Heart left ventricle (tissue), 16 donors: Measurements from ENCODE around the gene FKBP8. TPM values are rescaled to one million over a fixed set of nuclear protein-coding genes. Genes with fewer than 3 reads are reported as not detected.

Experiments
- ATAC-seq, 4 donors: fragments of 200-7000 bp; cut with Tn5 transposase; one replicate each; pipeline ENCODE4 v1.9.1; 2020 to 2022; ENCODE audit warnings: moderate library complexity in 4 of 4, mild to moderate bottlenecking in 3 of 4, moderate number of reproducible peaks in 1 of 4
- DNase-seq, 5 donors: peaks; one replicate each; pipeline ENCODE4 v3.0.0-alpha.2; 2020
- H3K27ac ChIP-seq, 12 donors: fragments of 200-600 bp; sonication (generic) in 4 of 12; one replicate each; pipeline versions ENCODE4 v1.5.0 to v1.8.0; 2016 to 2022; ENCODE audit warnings: mild to moderate bottlenecking in 2 of 12
- H3K27me3 ChIP-seq, 9 donors: fragments of 200-600 bp; sonication (generic) in 2 of 9; one replicate each; pipeline versions ENCODE4 v1.5.1 to v1.8.0; 2016 to 2022; ENCODE audit warnings: mild to moderate bottlenecking in 3 of 9
- H3K36me3 ChIP-seq, 9 donors: fragments of 200-600 bp; sonication (generic) in 2 of 9; one replicate each; pipeline versions ENCODE4 v1.5.0 to v1.8.0; 2018 to 2022; ENCODE audit warnings: mild to moderate bottlenecking in 2 of 9
- H3K4me1 ChIP-seq, 12 donors: fragments of 200-600 bp; sonication (generic) in 4 of 12; one replicate each; pipeline versions ENCODE4 v1.5.0 to v1.8.0; 2016 to 2022; ENCODE audit warnings: mild to moderate bottlenecking in 3 of 12
- H3K4me3 ChIP-seq, 12 donors: fragments of 200-600 bp; sonication (generic) in 4 of 12; one replicate each; pipeline versions ENCODE4 v1.5.0 to v1.8.0; 2017 to 2022; ENCODE audit warnings: mild to moderate bottlenecking in 9 of 12, moderate library complexity in 4 of 12
- H3K9me3 ChIP-seq, 12 donors: fragments of 200-600 bp; sonication (generic) in 4 of 12; one replicate each; pipeline versions ENCODE4 v1.5.0 to v1.8.0; 2016 to 2022; ENCODE audit warnings: mild to moderate bottlenecking in 1 of 12
- CTCF ChIP-seq, 12 donors: fragments of 200-600 bp; sonication (generic) in 4 of 12; IDR thresholded peaks; one replicate each; pipeline versions ENCODE4 v1.5.0 to v1.8.0; 2018 to 2022; ENCODE audit warnings: antibody characterized with exemption in 12 of 12, mild to moderate bottlenecking in 5 of 12
- POLR2A ChIP-seq, 2 donors: fragments of 450-650 bp; IDR thresholded peaks; one replicate each; pipeline ENCODE4 v1.6.1; 2017; ENCODE audit warnings: antibody characterized with exemption in 2 of 2, mild to moderate bottlenecking in 2 of 2, moderate library complexity in 2 of 2
- WGBS, 4 donors: extraction: QIAGEN DNeasy Blood & Tissue Kit in 2 of 4; methylation state at CpG; one replicate each; pipeline versions ENCODE4 v1.1.5 to v1.1.7; 2013 to 2018; 5-methylcytosine and 5-hydroxymethylcytosine counted together
- intact Hi-C, 10 donors: fragments of 100-400 bp; cut with DNase I; formaldehyde crosslinking; loops; one replicate each; pipeline versions ENCODE4 v1.11.1 to v1.14.2; 2022
- polyA plus RNA-seq, 2 donors: library from polyadenylated mRNA; stranded (reverse); fragments of 200-250 nt; gene quantifications; one replicate each; pipeline ENCODE4 v1.2.3, GENCODE V29; 2013
- total RNA-seq, 9 donors: library from RNA; depleted of rRNA in 2 of 9; stranded (reverse); fragments of >200 nt in 2 of 9; fragmentation: NEBNext Ultra II Directional in 3 of 9; extraction: Animal tissue kit (Norgen Biotek cat#: 25700) in 3 of 9; gene quantifications; one replicate each; pipeline versions ENCODE4 v1.1.0 to v1.2.4, GENCODE V29; 2016 to 2023
- donor health status: ischemic (EF 13 %, LVEDD 7.1; RV severe dilation, severe dysfunction).
- donor health status: healthy with polysubstance abuse.
- donor health status: DM: no; HTN: yes; CAD: no.
- donor health status: DM: no; HTN: no; CAD: no.
- donor health status: ischemic (EF 25% LVEDD 6.9; RV normal size, moderate dysfunction).
- donor health status: ischemic (EF 25% LVEDD 5.7; RV mildly dilated, moderate dysfunction).
- donor health status: healthy.
- donor health status: DM: yes; HTN: yes; CAD: no.
- donor health status: ischemic (EF 35%, LVEDD 5.7; RV mildly dilated, moderate dysfunction).
- donor health status: nonischemic (EF 11% LVEDD 7.7; RV severe dilation, severe dysfunction).
- donor health status: DM: yes; HTN: yes; CAD: no.
- donor health status: PGD.
- donor health status: ischemic (EF 29% LVEDD 5.4; RV normal size, mild dysfunction).
- donor health status: nonischemic (EF 23%, LVEDD 6.1; RV moderate dilation, normal function).

The FKBP8 gene
- total and polyA plus RNA-seq, 11 donors: 136 to 353 (median 157) TPM

GRCh38 chr19:18493440-18494266 is 49.7 kb downstream of the FKBP8 start:
- no peaks in the 10 kb centered on the region for H3K9me3 ChIP-seq
- no peak overlapping the region for H3K4me3 ChIP-seq
- DNase-seq (peak in 2 of 5 donors; percentile 56 to 73), ATAC-seq (peak; percentile 14 to 70 (median 23))
- H3K27ac ChIP-seq: peak overlapping the region in 10 of 12 donors; percentile 6 to 77 (median 52)
- peaks cover 0 to 87% (median 61%) of the 10 kb centered on the region in 12 donors for H3K4me1 ChIP-seq
- H3K27me3 ChIP-seq: no peaks in the 10 kb centered on the region
- TF ChIP-seq POLR2A (IDR thresholded peaks at IDR 0.05) (no peak), CTCF (IDR thresholded peaks at IDR 0.05) (no peak)
- intact Hi-C loops: no loop called here
- 68 to 76% (median 72%) methylated on average over 8 to 13 of the region's 13 CpGs for WGBS, 4 donors
- peaks cover 0 to 7% (median 0%) of the 10 kb centered on the region in 9 donors for H3K36me3 ChIP-seq

- ATAC-seq: peak in 2 of 4 donors; percentile 22 to 26
- DNase-seq: no peak
Measured at GRCh38 chr19:18491995-18492953, 51.1 kb downstream of the FKBP8 start.

GRCh38 chr19:18490728-18491127 is 52.6 kb downstream of the FKBP8 start:
- DNase-seq: no peak
- WGBS, 4 donors: 88 to 100% (median 96%) methylated on average over 4 to 6 of the region's 6 CpGs
- ATAC-seq: no peak
- Histone ChIP-seq H3K9me3 (no peaks in the 10 kb centered on the region), H3K36me3 (peaks cover 0 to 7% (median 0%) of the 10 kb centered on the region in 9 donors), H3K4me1 (peaks cover 9 to 87% (median 71%) of the 10 kb centered on the region in 12 donors), H3K27ac (no peak overlapping the region), H3K27me3 (no peaks in the 10 kb centered on the region), H3K4me3 (no peak overlapping the region)
- intact Hi-C loops: no loop called here
- no peak for TF ChIP-seq CTCF (IDR thresholded peaks at IDR 0.05)
- TF ChIP-seq POLR2A (IDR thresholded peaks at IDR 0.05): no peak

More at GRCh38 chr19:18491995-18492953, 51.1 kb downstream of the FKBP8 start:
- peaks cover 0 to 87% (median 70%) of the 10 kb centered on the region in 12 donors for H3K4me1 ChIP-seq
- H3K27me3 ChIP-seq: no peaks in the 10 kb centered on the region
- no peaks in the 10 kb centered on the region for H3K9me3 ChIP-seq
- peak overlapping the region in 10 of 12 donors; percentile 0 to 77 (median 39) for H3K27ac ChIP-seq
- peaks cover 0 to 7% (median 0%) of the 10 kb centered on the region in 9 donors for H3K36me3 ChIP-seq
- H3K4me3 ChIP-seq: no peak overlapping the region
- 71 to 76% (median 72%) methylated on average over 15 of the region's 15 CpGs for WGBS, 4 donors
- intact Hi-C loops: no loop called here
- no peak for TF ChIP-seq CTCF (IDR thresholded peaks at IDR 0.05)
- TF ChIP-seq POLR2A (IDR thresholded peaks at IDR 0.05): no peak
